Adipocyte (in vitro differentiated cells): Measurements from ENCODE around the gene MTARC2.

Experiments
- DNase-seq: peaks from one replicate; pipeline ENCODE4 v3.0.0-alpha.2; 2015; ENCODE audit warnings: low read depth
- H3K27me3 ChIP-seq: replicated peaks from 2 replicates; pipeline ENCODE4 v1.7.0; 2013; ENCODE audit warnings: mild to moderate bottlenecking, low read length, moderate library complexity; ENCODE audit not compliant: control insufficient read depth, insufficient read depth
- H3K36me3 ChIP-seq: 2 replicates; pipeline ENCODE4 v1.7.0; 2013; ENCODE audit warnings: low read length, mild to moderate bottlenecking, moderate library complexity; ENCODE audit not compliant: control insufficient read depth, insufficient read depth, severe bottlenecking
- H3K4me1 ChIP-seq: 2 replicates; pipeline ENCODE4 v1.7.0; 2013; ENCODE audit warnings: mild to moderate bottlenecking, low read length, moderate library complexity; ENCODE audit not compliant: control insufficient read depth, insufficient read depth
- H3K4me3 ChIP-seq: 2 replicates; pipeline ENCODE4 v1.7.0; 2013; ENCODE audit warnings: mild to moderate bottlenecking, low read length, moderate library complexity
- H3K9ac ChIP-seq: 2 replicates; pipeline ENCODE4 v1.7.0; 2013; ENCODE audit warnings: mild to moderate bottlenecking, low read length, moderate library complexity
- H3K9me3 ChIP-seq: 2 replicates; pipeline ENCODE4 v1.7.0; 2013; ENCODE audit warnings: mild to moderate bottlenecking, low read length, moderate library complexity; ENCODE audit not compliant: control insufficient read depth

MTARC2 gene

DNA sequence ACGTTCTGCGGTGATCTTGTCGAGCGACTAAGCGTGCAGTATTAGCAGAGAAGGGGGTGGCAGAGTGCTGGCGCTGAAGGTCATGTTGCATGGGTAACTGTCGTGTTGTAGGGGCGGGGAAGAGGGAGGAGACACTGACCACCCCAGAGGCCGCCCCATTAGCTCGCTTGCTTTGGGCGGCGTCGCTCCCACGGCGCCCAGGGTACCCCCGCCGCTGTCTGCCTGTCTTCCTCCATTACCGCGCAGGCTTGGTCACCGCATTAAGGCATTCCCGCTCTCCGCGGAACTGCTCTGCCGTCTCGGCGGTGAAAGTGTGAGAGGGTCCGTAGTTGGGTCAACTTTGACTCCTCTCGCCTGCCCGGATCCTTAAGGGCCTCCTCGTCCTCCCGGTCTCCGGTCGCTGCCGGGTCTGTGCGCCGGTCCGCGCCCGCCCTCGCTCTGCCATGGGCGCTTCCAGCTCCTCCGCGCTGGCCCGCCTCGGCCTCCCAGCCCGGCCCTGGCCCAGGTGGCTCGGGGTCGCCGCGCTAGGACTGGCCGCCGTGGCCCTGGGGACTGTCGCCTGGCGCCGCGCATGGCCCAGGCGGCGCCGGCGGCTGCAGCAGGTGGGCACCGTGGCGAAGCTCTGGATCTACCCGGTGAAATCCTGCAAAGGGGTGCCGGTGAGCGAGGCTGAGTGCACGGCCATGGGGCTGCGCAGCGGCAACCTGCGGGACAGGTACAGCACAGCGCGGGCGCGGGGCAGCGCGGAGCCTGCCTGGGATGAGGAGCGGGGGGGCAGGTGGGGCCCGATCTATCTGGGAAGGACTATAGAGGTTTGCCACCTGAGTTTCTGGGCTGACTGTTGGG lies at the start of gene MTARC2:
Gene MTARC2, plus strand, starts transcription at position 234 of the 846 bp plus-strand sequence. Its CDS starts 210 bp downstream, at position 444.
- H3K4me1 ChIP-seq: peaks cover 32% of the 10 kb centered on the region
- peak; percentile 89 for DNase-seq
- H3K27me3 ChIP-seq: no peaks in the 10 kb centered on the region
- H3K4me3 ChIP-seq: peak within 1 kb of the TSS; percentile 89
- H3K36me3 ChIP-seq: no peaks in the 10 kb centered on the region
- peak within 1 kb of the TSS; percentile 90 for H3K9ac ChIP-seq
- H3K9me3 ChIP-seq: no peaks in the 10 kb centered on the region

DNA sequence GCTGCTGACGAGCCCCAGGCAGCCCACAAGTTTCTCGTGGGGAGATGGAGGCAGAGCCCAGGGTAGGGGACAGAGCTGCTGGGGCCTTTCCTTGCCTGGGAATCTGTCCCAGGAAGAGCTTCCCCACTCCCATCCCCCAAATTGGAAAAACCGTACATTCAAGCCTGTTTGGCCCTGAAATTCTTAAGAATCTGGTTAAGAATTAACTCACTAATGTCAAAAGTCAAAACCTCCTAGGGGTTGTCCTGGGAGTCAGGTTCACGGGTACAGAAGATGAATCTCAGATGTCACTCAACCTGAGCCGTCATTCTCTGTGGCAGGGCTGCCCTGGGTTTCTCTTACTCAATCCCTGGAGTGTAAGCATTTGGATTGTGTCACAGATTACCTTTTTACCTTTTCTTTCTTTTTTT lies 49.5 kb upstream of the MTARC2 start:
- H3K9me3 ChIP-seq: peaks cover 3% of the 10 kb centered on the region
- peaks cover 7% of the 10 kb centered on the region for H3K4me1 ChIP-seq
- DNase-seq: no peak
- H3K27me3 ChIP-seq: peaks cover 15% of the 10 kb centered on the region
- H3K36me3 ChIP-seq: no peaks in the 10 kb centered on the region
- no peak overlapping the region for H3K9ac ChIP-seq
- no peak overlapping the region for H3K4me3 ChIP-seq

DNA sequence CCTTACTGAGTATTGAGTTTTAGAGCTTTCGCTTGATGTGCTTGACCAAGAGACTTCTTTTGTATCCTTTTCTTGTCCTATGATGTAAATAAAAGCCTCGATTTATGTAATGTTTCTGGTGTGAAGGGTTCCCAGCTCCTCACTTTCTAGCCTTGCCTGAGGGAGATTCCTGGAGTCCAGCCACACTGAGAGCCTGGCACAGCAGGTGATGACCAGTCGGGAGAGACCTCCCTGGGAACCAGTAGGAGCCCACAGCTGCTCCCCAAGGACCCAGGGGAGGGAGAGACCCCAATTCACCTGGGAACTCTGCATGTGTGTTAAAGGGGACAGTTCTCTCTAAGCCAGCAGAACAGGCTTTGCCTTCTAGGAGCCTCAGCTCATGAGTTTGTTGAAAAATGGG lies 49.1 kb upstream of the MTARC2 start:
- Histone ChIP-seq H3K9ac (no peak overlapping the region), H3K4me1 (peaks cover 7% of the 10 kb centered on the region), H3K9me3 (peaks cover 3% of the 10 kb centered on the region), H3K4me3 (no peak overlapping the region), H3K36me3 (no peaks in the 10 kb centered on the region), H3K27me3 (peaks cover 19% of the 10 kb centered on the region)
- DNase-seq: no peak

DNA sequence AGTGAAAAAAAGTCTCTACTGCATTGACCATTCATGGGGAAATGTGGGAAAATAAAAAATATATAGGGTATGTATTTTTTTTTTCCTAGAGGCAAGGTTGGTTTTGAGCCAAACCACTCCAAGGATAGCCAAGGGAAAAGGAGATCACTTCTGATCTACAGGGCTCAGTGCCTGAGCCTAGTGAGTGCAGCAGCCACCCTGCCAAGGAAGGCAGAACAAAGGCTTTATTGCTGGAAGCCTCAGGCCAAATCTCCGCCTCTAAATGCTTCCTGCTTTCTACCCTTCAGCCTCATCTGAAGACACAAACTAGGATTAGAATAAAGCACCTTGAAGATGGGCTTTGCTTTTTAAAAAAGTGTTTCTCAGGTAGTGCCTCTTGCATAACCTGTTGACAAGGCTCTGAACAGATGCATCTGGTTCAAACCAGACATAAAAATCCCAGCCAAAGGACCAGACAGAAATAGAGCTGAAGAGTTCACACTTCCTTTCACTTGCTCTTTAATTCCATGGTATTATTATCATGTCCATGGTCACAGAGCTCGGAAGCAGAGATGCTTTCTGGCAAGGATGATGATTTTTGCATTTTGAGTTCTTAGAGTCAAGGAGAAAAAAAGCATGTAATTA lies 47.5 kb upstream of the MTARC2 start:
- no peak overlapping the region for H3K9ac ChIP-seq
- peaks cover 21% of the 10 kb centered on the region for H3K27me3 ChIP-seq
- no peak overlapping the region for H3K4me3 ChIP-seq
- no peaks in the 10 kb centered on the region for H3K36me3 ChIP-seq
- DNase-seq: no peak
- H3K9me3 ChIP-seq: peaks cover 3% of the 10 kb centered on the region
- H3K4me1 ChIP-seq: peaks cover 7% of the 10 kb centered on the region

DNA sequence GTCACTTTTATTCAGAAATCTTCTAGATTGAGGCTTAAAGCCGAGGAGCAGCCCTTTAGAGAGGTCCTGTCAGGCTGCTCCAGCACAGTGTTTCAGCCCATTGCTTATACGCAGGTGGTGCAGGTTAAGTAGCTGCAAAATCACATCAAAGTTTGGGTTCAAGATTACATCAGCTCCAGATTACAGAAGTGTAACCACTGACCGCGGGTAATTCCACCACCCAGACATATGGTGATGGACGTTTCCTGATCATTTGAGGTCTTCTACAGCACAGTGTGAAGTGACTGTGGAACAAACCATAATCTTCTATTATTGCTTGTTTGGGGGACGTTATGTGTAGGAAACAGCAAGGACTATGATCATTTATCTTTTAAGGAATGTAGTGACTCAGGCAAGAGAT lies 46.1 kb upstream of the MTARC2 start:
- peaks cover 3% of the 10 kb centered on the region for H3K9me3 ChIP-seq

DNA sequence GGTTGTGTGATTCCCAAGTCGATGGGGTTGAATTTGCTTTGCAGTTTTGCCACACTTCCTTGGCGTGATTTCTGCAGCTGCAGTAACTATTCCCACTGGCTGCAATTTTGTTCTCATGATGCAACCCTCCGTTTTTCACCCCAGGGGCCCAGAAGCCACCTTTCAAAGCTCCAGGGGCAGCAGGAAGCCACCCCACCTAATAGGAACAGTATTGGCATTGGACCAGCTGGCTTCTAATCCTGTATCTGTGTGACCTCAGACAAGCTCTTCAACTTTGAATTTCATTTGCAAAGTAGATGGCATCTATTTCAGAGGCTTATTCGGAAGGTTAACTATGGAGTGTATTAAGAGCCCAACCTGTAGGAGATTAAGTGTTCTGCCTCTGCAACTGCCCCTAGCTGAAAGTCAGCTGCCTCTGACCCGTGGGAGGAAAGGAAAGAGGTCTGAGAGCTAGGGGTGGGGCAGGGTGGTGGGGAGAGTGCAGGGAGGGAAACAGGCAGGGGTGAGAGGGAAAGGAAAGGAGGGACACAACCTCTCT lies 45.3 kb upstream of the MTARC2 start:
- no peak overlapping the region for H3K9ac ChIP-seq
- peaks cover 29% of the 10 kb centered on the region for H3K27me3 ChIP-seq
- no peak overlapping the region for H3K4me3 ChIP-seq
- H3K4me1 ChIP-seq: peaks cover 7% of the 10 kb centered on the region
- H3K36me3 ChIP-seq: no peaks in the 10 kb centered on the region
- DNase-seq: no peak
- peaks cover 3% of the 10 kb centered on the region for H3K9me3 ChIP-seq

More for the DNA sequence above, 46.1 kb upstream of the MTARC2 start:
- Histone ChIP-seq H3K36me3 (no peaks in the 10 kb centered on the region), H3K9ac (no peak overlapping the region), H3K4me1 (peaks cover 7% of the 10 kb centered on the region), H3K27me3 (peaks cover 29% of the 10 kb centered on the region), H3K4me3 (no peak overlapping the region)
- no peak for DNase-seq

DNA sequence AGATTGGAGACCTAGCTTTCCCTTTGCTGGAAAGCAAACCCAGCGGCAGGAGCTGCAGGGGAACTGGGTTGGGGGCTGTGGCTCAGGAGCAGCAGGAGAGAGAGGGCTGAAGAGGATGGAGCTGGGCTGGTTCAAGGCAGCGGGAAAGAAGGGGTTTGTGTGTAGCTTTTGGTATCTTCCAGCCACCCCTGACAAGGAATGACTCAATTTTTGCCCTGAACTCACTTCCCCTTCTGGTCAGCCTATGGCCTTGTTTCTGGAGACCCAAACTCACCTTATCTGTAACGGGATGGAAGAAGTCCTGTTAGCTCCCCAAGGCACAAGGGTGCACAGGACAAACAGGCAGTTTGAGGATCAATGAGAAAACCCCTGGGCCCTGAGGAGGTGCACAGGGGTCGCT lies 44.8 kb upstream of the MTARC2 start:
- no peak for DNase-seq
- Histone ChIP-seq H3K9me3 (peaks cover 3% of the 10 kb centered on the region), H3K36me3 (no peaks in the 10 kb centered on the region)

DNA sequence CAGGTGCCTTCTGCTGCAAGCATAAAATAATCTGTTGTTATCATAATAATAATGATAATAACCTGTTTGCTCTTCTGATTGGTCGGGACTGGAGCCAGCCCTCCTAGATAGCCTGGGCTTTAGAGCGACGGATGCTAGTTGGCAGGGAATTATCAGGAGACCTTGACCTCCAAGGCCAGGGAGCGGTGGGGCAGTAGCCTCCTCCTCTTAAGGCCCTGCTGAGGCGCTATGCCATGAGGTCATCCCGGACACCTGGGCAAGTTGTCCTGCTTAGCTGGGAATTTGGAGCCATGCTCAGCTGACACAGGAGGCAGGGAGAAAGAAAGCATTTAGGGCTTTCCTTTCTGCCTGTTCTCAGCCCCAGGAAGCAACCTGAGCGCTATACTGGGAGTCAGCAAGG lies 42.3 kb upstream of the MTARC2 start:
- Histone ChIP-seq H3K36me3 (no peaks in the 10 kb centered on the region), H3K4me1 (no peaks in the 10 kb centered on the region), H3K27me3 (peaks cover 25% of the 10 kb centered on the region), H3K9me3 (peaks cover 3% of the 10 kb centered on the region), H3K4me3 (no peak overlapping the region), H3K9ac (no peak overlapping the region)
- no peak for DNase-seq

More for the DNA sequence above, 44.8 kb upstream of the MTARC2 start:
- H3K9ac ChIP-seq: no peak overlapping the region
- peaks cover 7% of the 10 kb centered on the region for H3K4me1 ChIP-seq
- no peak overlapping the region for H3K4me3 ChIP-seq
- peaks cover 29% of the 10 kb centered on the region for H3K27me3 ChIP-seq

DNA sequence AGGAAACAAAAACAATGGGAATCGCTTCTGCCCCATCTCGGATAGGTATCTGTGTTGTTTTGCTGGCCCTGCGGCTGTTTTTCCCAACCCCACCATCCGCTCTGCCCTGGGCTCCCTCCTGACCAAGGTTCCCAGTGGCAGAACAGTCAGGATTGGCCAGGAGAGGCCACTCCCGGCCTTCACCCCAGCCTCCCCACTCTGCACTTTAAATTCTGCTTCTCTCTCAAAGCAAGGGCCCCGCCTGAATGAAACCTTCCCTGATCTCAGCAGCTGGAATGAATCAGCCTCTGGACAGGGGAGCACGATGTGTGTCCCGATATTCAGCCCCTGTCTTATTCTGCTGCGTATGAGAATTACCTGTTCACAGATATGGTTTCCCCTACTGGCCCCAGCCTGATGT lies 41.6 kb upstream of the MTARC2 start:
- H3K36me3 ChIP-seq: no peaks in the 10 kb centered on the region
- DNase-seq: no peak
- peaks cover 24% of the 10 kb centered on the region for H3K27me3 ChIP-seq
- H3K4me3 ChIP-seq: no peak overlapping the region
- H3K9ac ChIP-seq: no peak overlapping the region
- no peaks in the 10 kb centered on the region for H3K4me1 ChIP-seq
- peaks cover 3% of the 10 kb centered on the region for H3K9me3 ChIP-seq

DNA sequence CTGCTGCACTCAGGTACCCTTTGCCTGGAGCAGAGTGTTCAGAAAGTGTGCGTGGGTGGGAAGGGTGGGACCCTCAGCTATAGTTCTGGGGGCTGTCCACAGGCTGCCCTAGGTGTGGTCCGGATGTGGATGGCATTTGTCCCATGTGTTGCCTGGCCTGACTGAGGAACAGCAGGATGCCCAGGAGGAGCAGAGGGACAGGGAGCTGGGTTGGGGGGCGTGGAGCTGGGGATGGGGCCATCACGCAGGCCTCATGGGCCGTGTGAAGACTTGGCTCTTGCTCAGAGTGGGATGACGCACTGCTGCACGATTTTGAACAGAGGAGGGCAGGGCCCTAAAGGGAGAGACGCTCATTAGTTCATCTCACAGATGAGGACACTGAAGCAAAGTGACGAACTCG lies 41.0 kb upstream of the MTARC2 start:
- H3K4me1 ChIP-seq: no peaks in the 10 kb centered on the region
- no peaks in the 10 kb centered on the region for H3K36me3 ChIP-seq
- H3K27me3 ChIP-seq: peaks cover 18% of the 10 kb centered on the region
- H3K9me3 ChIP-seq: peaks cover 3% of the 10 kb centered on the region
- DNase-seq: no peak
- no peak overlapping the region for H3K9ac ChIP-seq
- H3K4me3 ChIP-seq: no peak overlapping the region

DNA sequence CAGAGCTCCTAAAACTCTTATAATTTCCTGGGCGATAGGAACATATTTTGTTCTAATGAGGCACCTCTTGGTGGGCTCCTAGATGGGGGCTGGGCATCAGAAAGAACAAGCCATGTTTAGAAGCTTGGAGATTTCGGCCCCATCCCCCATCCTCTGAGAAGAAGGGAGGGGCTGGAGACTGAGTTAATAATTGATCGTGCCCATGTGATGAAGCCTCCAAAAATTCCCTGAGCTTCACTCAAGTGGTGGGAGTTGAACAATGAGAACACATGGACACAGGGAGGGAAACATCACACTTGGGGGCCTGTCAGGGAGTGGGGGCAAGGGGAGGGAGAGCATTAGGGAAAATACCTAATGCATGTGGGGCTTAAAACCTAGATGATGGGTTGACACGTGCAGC lies 39.9 kb upstream of the MTARC2 start:
- H3K4me1 ChIP-seq: no peaks in the 10 kb centered on the region
- no peaks in the 10 kb centered on the region for H3K36me3 ChIP-seq
- no peak overlapping the region for H3K4me3 ChIP-seq
- no peak for DNase-seq
- H3K9me3 ChIP-seq: no peaks in the 10 kb centered on the region
- no peak overlapping the region for H3K9ac ChIP-seq
- peaks cover 20% of the 10 kb centered on the region for H3K27me3 ChIP-seq
